Endothelial cell of umbilical vein (primary cell): Measurements from ENCODE around the gene MAP3K12.

Source experiments
- CTCF ChIP-seq, 2 donors: IDR thresholded peaks; 1 replicate in 1 of 2; 2 replicates in 1 of 2; pipeline ENCODE4 v1.5.1; 2011; ENCODE audit warnings: low read length in 2 of 2, mild to moderate bottlenecking in 2 of 2, moderate library complexity in 2 of 2, control low read depth in 1 of 2, inconsistent platforms in 1 of 2, low read depth in 1 of 2; ENCODE audit not compliant: insufficient read depth in 1 of 2; ENCODE audit errors: extremely low read depth in 1 of 2
- EZH2 ChIP-seq: IDR thresholded peaks from 2 replicates; pipeline ENCODE4 v1.6.1; 2012; ENCODE audit warnings: borderline replicate concordance, low read depth, mild to moderate bottlenecking, moderate library complexity, low read length, inconsistent platforms; ENCODE audit not compliant: severe bottlenecking
- FOS ChIP-seq: IDR thresholded peaks from 2 replicates; pipeline ENCODE4 v1.6.1; 2011; ENCODE audit warnings: mild to moderate bottlenecking, low read length, moderate library complexity, borderline replicate concordance; ENCODE audit not compliant: insufficient read depth
- GATA2 ChIP-seq: IDR thresholded peaks from 2 replicates; pipeline ENCODE4 v1.7.0; 2011; ENCODE audit warnings: low read depth, mild to moderate bottlenecking, moderate library complexity, mixed read lengths, low read length; ENCODE audit not compliant: insufficient read length, insufficient read depth
- JUN ChIP-seq: IDR thresholded peaks from 2 replicates; pipeline ENCODE4 v1.6.1; 2011; ENCODE audit warnings: borderline replicate concordance, low read depth; ENCODE audit not compliant: insufficient read length, insufficient read depth
- MAX ChIP-seq: IDR thresholded peaks from 2 replicates; pipeline ENCODE4 v1.6.1; 2011; ENCODE audit not compliant: insufficient read depth, insufficient read length
- MYC ChIP-seq: IDR thresholded peaks from one replicate; pipeline ENCODE4 v1.6.1; 2011; ENCODE audit warnings: mild to moderate bottlenecking, low read depth, low read length
- POLR2A ChIP-seq: IDR thresholded peaks from 2 replicates; pipeline ENCODE4 v1.6.1; 2012; ENCODE audit warnings: low read depth, mild to moderate bottlenecking, control low read depth, low read length
- POLR2AphosphoS5 ChIP-seq: IDR thresholded peaks from 2 replicates; pipeline ENCODE4 v1.6.1; 2012; ENCODE audit warnings: low read depth, mild to moderate bottlenecking, control low read depth, low read length, moderate library complexity; ENCODE audit not compliant: insufficient read depth

- TF ChIP-seq CTCF (IDR thresholded peaks at IDR 0.05; ENCODE audit: extremely low read depth in 1 of 2, insufficient read depth in 1 of 2, low read depth in 1 of 2, low read length in 2 of 2), result no peak
- TF ChIP-seq EZH2, result no peak
- no peak for TF ChIP-seq POLR2AphosphoS5
- no peak for TF ChIP-seq POLR2A
- TF ChIP-seq MAX, result no peak
- TF ChIP-seq JUN, result no peak
- no peak for TF ChIP-seq GATA2
- no peak for TF ChIP-seq FOS
- TF ChIP-seq MYC, result no peak
Observed at GRCh38 chr12:53530061-53530460, 30.8 kb upstream of the MAP3K12 start.
